Endothelial cell (in vitro differentiated cells): Measurements from ENCODE around the gene RINT1. TPM values are rescaled to one million over a fixed set of nuclear protein-coding genes. Genes with fewer than 3 reads are reported as not detected.
"Not testable (repeated sequence)": the region's sequence is repeated elsewhere in the genome, so short reads cannot be mapped to it uniquely, and the experiment has no call there.

Experiments
- DNase-seq: peaks from one replicate; pipeline ENCODE4 v3.0.0; 2021; ENCODE audit warnings: low spot score
- H3K27ac Mint-ChIP-seq: one replicate; pipeline ENCODE4 v1.8.0; 2021; ENCODE audit warnings: mixed read lengths, inconsistent platforms; ENCODE audit not compliant: unreplicated experiment
- H3K27me3 Mint-ChIP-seq: one replicate; pipeline ENCODE4 v1.8.0; 2021; ENCODE audit warnings: mild to moderate bottlenecking, moderate library complexity, mixed read lengths, inconsistent platforms; ENCODE audit not compliant: unreplicated experiment
- H3K36me3 Mint-ChIP-seq: one replicate; pipeline ENCODE4 v1.8.0; 2021; ENCODE audit warnings: mild to moderate bottlenecking, low read depth, mixed read lengths, inconsistent platforms; ENCODE audit not compliant: unreplicated experiment
- H3K4me1 Mint-ChIP-seq: one replicate; pipeline ENCODE4 v1.8.0; 2021; ENCODE audit warnings: mild to moderate bottlenecking, mixed read lengths, inconsistent platforms; ENCODE audit not compliant: unreplicated experiment
- H3K4me3 Mint-ChIP-seq: one replicate; pipeline ENCODE4 v1.8.0; 2021; ENCODE audit warnings: mild to moderate bottlenecking, mixed read lengths, inconsistent platforms; ENCODE audit not compliant: unreplicated experiment
- H3K9me3 Mint-ChIP-seq: one replicate; pipeline ENCODE4 v1.8.0; 2021; ENCODE audit warnings: mixed read lengths, inconsistent platforms; ENCODE audit not compliant: unreplicated experiment
- total RNA-seq: library from RNA; stranded (reverse); fragmentation: NEBNext Ultra II Directional; extraction: Animal tissue kit (Norgen Biotek cat#: 25700); gene quantifications from one replicate; pipeline ENCODE4 v1.2.1, GENCODE V29; 2021; ENCODE audit not compliant: unreplicated experiment
- TF ChIP-seq, protein P1 (sequence below): fragments of 200-600 bp; sonication (generic); IDR thresholded peaks from one replicate; pipeline ENCODE4 v1.5.0; 2021; ENCODE audit warnings: antibody characterized with exemption; ENCODE audit not compliant: unreplicated experiment

RINT1 gene
- total RNA-seq, 1 donor from 2014 or later, result 18.3 TPM

DNA sequence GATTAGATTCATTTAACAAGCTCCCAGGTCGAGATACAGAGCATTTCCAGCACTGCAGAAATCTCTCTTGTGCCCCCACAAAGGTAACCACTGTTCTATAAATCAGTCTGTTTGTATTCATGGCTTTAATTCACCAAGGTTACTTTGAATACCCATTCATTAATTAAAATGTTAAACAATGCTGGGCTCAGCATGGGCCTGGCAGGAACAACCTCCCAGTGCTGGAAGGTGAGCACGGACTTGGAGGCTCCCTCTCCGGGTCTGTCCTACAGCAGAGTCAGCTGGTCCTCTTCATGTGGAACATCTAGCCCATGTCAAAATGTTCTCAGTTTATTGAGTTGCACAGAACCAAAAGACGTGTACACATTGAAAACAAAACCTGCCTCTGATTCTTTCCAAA lies 64.9 kb downstream of the RINT1 start:
- TF ChIP-seq, protein P1, sequence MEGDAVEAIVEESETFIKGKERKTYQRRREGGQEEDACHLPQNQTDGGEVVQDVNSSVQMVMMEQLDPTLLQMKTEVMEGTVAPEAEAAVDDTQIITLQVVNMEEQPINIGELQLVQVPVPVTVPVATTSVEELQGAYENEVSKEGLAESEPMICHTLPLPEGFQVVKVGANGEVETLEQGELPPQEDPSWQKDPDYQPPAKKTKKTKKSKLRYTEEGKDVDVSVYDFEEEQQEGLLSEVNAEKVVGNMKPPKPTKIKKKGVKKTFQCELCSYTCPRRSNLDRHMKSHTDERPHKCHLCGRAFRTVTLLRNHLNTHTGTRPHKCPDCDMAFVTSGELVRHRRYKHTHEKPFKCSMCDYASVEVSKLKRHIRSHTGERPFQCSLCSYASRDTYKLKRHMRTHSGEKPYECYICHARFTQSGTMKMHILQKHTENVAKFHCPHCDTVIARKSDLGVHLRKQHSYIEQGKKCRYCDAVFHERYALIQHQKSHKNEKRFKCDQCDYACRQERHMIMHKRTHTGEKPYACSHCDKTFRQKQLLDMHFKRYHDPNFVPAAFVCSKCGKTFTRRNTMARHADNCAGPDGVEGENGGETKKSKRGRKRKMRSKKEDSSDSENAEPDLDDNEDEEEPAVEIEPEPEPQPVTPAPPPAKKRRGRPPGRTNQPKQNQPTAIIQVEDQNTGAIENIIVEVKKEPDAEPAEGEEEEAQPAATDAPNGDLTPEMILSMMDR, result no peak
- Mint-ChIP-seq H3K27ac (no peak overlapping the region), H3K9me3 (no peaks in the 10 kb centered on the region), H3K4me3 (no peak overlapping the region), H3K27me3 (no peaks in the 10 kb centered on the region), H3K36me3 (no peaks in the 10 kb centered on the region), H3K4me1 (peaks cover 4% of the 10 kb centered on the region)
- DNase-seq, result no peak

DNA sequence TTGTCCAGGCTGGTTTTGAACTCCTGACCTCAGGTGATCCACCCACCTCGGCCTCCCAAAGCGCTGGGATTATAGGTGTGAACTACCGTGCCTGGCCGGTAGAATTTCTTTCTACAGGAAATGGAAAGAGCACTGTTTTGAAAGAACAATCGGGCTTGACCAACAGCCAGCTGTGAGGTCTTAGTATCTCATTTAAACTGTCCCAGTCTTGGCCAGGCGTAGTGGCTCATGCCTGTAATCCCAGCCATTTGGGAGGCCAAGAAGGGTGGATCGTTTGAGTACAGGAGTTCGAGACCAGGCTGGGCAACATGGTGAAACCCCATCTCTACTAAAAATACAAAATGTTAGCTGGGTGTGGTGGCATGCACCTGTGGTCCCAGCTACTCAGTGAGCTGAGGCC lies 67.1 kb downstream of the RINT1 start:
- DNase-seq, H3K27ac Mint-ChIP-seq, H3K4me3 Mint-ChIP-seq, H3K9me3 Mint-ChIP-seq, H3K36me3 Mint-ChIP-seq, H3K4me1 Mint-ChIP-seq, H3K27me3 Mint-ChIP-seq: not testable (repeated sequence)

DNA sequence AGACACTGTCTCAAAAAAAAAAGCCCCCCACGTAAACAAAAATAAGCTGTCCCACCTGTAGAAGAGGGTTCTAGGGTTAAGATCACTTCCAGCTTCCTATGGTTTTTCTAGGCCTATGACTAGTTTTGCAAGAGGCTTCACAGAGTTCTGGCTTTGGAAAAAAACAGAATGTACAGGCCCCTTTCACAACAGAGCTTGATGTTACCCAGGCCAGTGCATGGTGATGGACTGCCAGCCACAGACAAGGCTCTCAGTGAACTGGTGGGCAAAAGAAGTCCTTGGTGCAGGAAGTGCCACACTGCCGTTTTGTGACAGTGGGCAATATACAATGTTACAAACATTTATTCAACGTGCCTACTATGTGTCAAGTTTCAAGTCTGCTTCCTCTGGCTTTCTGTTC lies 67.5 kb downstream of the RINT1 start:
- Mint-ChIP-seq H3K27ac (no peak overlapping the region), H3K4me3 (no peak overlapping the region), H3K4me1 (peaks cover 4% of the 10 kb centered on the region), H3K9me3 (no peaks in the 10 kb centered on the region), H3K27me3 (no peaks in the 10 kb centered on the region), H3K36me3 (no peaks in the 10 kb centered on the region)
- TF ChIP-seq, protein P1, result no peak
- DNase-seq, result no peak

DNA sequence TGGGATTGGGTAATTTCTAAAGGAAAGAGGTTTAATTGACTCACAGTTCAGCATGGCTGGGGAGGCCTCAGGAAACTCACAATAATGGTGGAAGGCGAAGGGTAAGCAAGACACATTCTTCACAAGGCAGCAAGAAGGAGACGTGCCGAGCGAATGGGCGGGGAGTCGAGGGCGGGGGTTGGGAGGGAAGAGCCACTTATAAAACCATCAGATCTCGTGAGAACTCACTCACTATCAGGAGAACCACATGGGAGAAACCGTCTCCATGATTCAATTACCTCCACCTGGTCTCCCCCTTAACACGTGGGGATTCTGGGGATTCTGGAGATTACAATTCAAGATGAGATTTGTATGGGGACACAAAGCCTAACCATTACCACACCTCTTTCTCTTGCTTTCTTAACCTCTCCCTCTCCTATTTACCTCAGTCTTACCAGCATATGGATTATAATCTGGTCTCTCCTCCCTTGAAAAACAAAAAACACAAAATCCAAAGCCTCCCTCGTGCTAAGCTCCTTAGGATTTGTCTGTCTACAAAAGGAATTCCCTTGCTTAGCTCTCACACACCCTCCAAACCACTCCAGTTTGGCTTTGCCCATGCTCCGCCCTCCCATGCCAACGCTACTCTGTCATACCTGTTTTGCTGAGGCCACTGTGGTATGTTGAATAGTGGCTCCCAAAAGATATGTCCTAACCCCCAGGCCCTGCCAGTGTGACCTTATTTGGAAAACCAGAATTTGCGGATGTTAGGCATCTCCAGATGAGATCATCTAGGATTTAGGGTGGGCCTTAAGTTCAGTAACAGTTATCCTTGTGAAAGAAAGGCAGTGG lies 68.9 kb downstream of the RINT1 start:
- no peak for DNase-seq
- peak overlapping the region; percentile 30 for H3K4me3 Mint-ChIP-seq
- H3K36me3 Mint-ChIP-seq, result no peaks in the 10 kb centered on the region
- H3K4me1 Mint-ChIP-seq, result peaks cover 4% of the 10 kb centered on the region
- H3K27me3 Mint-ChIP-seq, result no peaks in the 10 kb centered on the region
- H3K27ac Mint-ChIP-seq, result no peak overlapping the region
- H3K9me3 Mint-ChIP-seq, result no peaks in the 10 kb centered on the region
- TF ChIP-seq, protein P1, result no peak

DNA sequence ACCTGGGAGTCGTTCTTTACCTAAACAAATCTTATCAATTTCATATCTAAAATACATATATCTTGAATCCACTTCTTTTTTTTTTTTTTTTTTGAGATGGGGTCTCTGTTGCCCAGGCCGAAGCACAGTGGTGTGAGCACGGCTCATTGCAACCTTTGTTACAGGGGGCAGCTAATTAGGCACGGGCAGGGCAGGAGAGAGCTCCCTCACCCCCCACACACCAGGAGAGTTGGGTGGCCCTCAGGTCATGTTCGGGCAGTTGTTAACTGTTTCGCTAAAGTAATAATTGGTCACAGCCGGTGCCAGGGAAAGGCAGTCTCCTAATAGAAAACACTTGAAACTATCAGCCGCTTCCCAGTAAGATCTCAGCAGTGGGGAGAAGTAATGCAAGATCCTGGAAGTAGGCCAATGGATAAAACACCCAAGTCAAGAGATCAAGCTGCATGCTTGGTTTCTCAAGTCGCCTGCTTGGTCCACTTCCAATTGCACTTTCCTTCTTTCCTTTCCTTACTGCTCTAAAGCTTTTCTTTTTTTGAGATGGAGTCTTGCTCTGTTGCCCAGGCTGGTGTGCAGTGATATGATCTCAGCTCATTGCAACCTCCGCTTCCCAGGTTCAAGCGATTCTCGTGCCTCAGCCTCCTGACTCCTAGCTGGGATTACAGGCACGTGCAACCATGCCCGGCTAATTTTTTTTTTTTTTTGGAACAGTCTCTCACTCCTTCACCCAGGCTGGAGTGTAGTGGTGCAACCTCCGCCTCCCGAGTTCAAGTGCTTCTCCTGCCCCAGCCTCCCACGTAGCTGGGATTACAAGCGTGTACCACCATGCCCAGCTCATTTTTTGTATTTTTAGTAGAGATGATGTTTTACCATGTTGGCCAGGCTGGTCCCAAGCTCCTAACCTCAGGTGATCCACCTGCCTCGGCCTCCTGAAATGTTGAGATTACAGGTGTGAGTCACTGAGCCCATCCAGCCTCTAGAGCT lies 70.6 kb downstream of the RINT1 start:
- no peak for DNase-seq
- Mint-ChIP-seq H3K4me1 (peaks cover 4% of the 10 kb centered on the region), H3K27ac (no peak overlapping the region), H3K36me3 (no peaks in the 10 kb centered on the region), H3K4me3 (no peak overlapping the region), H3K9me3 (no peaks in the 10 kb centered on the region), H3K27me3 (no peaks in the 10 kb centered on the region)
- TF ChIP-seq, protein P1, result no peak
